Measurements from ENCODE around the gene GHDC. TPM values are rescaled to one million over a fixed set of nuclear protein-coding genes. Genes with fewer than 3 reads are reported as not detected.

The GHDC gene
- total RNA-seq, 1 donor from 2014 or later: 30.9 TPM

GRCh38 chr17:42167807-42168206 lies 26.5 kb downstream of the GHDC start:
- Histone ChIP-seq H3K27me3 (no peaks in the 10 kb centered on the region), H3K27ac (no peak overlapping the region), H3K4me1 (no peaks in the 10 kb centered on the region), H3K36me3 (no peaks in the 10 kb centered on the region), H3K4me3 (no peak overlapping the region), H3K9me3 (no peaks in the 10 kb centered on the region)
- ATAC-seq (peak; percentile 49), DNase-seq (no peak)
- TF ChIP-seq, protein P1, sequence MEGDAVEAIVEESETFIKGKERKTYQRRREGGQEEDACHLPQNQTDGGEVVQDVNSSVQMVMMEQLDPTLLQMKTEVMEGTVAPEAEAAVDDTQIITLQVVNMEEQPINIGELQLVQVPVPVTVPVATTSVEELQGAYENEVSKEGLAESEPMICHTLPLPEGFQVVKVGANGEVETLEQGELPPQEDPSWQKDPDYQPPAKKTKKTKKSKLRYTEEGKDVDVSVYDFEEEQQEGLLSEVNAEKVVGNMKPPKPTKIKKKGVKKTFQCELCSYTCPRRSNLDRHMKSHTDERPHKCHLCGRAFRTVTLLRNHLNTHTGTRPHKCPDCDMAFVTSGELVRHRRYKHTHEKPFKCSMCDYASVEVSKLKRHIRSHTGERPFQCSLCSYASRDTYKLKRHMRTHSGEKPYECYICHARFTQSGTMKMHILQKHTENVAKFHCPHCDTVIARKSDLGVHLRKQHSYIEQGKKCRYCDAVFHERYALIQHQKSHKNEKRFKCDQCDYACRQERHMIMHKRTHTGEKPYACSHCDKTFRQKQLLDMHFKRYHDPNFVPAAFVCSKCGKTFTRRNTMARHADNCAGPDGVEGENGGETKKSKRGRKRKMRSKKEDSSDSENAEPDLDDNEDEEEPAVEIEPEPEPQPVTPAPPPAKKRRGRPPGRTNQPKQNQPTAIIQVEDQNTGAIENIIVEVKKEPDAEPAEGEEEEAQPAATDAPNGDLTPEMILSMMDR (IDR thresholded peaks at IDR 0.05): no peak
- intact Hi-C loops (cut with DNase I): no loop called here

- TF ChIP-seq, protein P1 (IDR thresholded peaks at IDR 0.05): no peak
- H3K36me3 ChIP-seq: no peaks in the 10 kb centered on the region
- H3K27me3 ChIP-seq: no peaks in the 10 kb centered on the region
- no peaks in the 10 kb centered on the region for H3K4me1 ChIP-seq
- DNase-seq (no peak), ATAC-seq (no peak)
- no peaks in the 10 kb centered on the region for H3K9me3 ChIP-seq
- H3K27ac ChIP-seq: no peak overlapping the region
- no peak overlapping the region for H3K4me3 ChIP-seq
- intact Hi-C loops (cut with DNase I): no loop called here
These were observed 28.0 kb downstream of the GHDC start for GRCh38 chr17:42166196-42166763.

- Histone ChIP-seq H3K9me3 (no peaks in the 10 kb centered on the region), H3K27me3 (no peaks in the 10 kb centered on the region), H3K4me1 (no peaks in the 10 kb centered on the region), H3K4me3 (no peak overlapping the region), H3K27ac (no peak overlapping the region), H3K36me3 (no peaks in the 10 kb centered on the region)
- ATAC-seq (no peak), DNase-seq (no peak)
- TF ChIP-seq, protein P1 (IDR thresholded peaks at IDR 0.05): no peak
- intact Hi-C loops (cut with DNase I): no loop called here
These were observed 28.5 kb downstream of the GHDC start for GRCh38 chr17:42165751-42166150.

DNA sequence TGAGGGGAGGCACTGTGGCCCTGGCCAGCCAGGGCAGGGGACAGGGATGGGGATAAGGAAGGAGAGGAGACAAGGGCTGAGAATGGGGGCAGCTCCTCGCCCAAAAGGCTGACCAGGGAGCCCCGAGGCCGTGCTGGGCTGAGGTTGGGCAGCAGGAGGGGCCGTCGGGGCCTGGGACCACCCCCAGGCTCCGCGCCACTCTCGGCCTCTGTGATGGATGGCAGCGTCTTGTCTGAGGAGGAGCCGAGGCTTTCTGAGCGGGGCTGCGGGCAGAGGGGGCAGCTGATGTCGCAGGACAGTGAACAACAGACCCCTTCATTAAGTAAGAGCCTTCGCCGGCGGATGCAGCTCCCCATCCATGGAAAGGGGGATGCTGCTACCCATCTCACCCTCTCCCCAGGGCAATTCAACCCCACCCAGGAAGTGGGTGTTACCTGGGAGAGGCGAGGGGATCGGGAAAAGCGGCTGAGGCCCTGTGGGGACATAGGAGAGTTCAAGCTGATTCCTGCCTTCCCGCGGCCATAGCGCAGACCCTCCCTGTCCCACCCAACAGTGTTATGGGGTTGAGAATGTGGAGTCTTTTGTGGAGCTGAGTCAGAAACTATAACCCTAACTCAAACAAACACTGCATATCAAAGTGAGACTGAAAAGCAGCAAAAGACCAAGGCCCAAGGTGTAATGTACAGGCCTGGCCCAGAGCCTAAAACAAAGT lies 30.4 kb downstream of the GHDC start:
- Histone ChIP-seq H3K27me3 (no peaks in the 10 kb centered on the region), H3K4me1 (no peaks in the 10 kb centered on the region), H3K4me3 (no peak overlapping the region), H3K36me3 (no peaks in the 10 kb centered on the region), H3K27ac (no peak overlapping the region), H3K9me3 (no peaks in the 10 kb centered on the region)
- TF ChIP-seq, protein P1 (IDR thresholded peaks at IDR 0.05): no peak
- no peak for DNase-seq
- intact Hi-C loops (cut with DNase I): no loop called here
- ATAC-seq: no peak

DNA sequence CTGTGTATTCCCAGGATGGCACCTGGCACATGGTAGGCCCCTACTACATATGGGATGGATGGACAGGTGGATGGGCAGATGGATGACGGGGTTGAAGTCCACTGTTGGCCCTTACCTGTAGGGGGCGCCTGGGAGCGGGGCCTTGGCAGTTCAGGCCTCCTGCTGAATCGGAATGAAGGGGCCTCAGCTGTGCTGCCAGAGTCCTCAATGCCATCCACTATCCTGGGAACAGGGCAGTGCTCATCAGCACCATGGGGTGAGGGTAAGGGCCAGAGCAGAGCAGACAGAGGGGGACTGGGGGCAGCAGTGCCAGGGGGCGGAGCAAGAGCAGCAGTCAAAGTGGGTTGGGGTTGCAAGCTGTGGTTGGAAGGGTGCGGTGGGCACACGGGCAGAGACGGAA lies 31.2 kb downstream of the GHDC start:
- TF ChIP-seq, protein P1 (IDR thresholded peaks at IDR 0.05): peak; percentile 41
- H3K27me3 ChIP-seq: no peaks in the 10 kb centered on the region
- intact Hi-C loops (cut with DNase I): no loop called here
- no peaks in the 10 kb centered on the region for H3K4me1 ChIP-seq
- H3K4me3 ChIP-seq: no peak overlapping the region
- no peak overlapping the region for H3K27ac ChIP-seq
- no peak for DNase-seq
- peak; percentile 33 for ATAC-seq
- no peaks in the 10 kb centered on the region for H3K9me3 ChIP-seq
- H3K36me3 ChIP-seq: no peaks in the 10 kb centered on the region

Data from upper lobe of right lung (tissue), 1 donor.